Sciatic nerve (tissue), 2 donors: ENCODE results near the gene SMYD3. TPM values are rescaled to one million over a fixed set of nuclear protein-coding genes. Genes with fewer than 3 reads are reported as not detected.

Experiments
- ATAC-seq: fragments of 200-7000 bp; cut with Tn5 transposase; one replicate; pipeline ENCODE4 v1.9.1; 2020; ENCODE audit warnings: mild to moderate bottlenecking, moderate library complexity
- DNase-seq: peaks from one replicate; pipeline ENCODE4 v3.0.0-alpha.2; 2020; ENCODE audit warnings: low spot score
- intact Hi-C: fragments of 100-400 bp; cut with DNase I; formaldehyde crosslinking; loops from one replicate; pipeline ENCODE4 v1.14.2; 2022
- total RNA-seq: library from RNA; stranded (reverse); fragmentation: NEBNext Ultra II Directional; extraction: Animal tissue kit (Norgen Biotek cat#: 25700); gene quantifications from one replicate; pipeline ENCODE4 v1.2.1, GENCODE V29; 2021
- donor health status: DM: no; HTN: no; CAD: no.
- donor health status: DM: no; HTN: no; CAD: no.

Gene SMYD3
- total RNA-seq, 1 donor from 2014 or later: 27.7 TPM

DNA sequence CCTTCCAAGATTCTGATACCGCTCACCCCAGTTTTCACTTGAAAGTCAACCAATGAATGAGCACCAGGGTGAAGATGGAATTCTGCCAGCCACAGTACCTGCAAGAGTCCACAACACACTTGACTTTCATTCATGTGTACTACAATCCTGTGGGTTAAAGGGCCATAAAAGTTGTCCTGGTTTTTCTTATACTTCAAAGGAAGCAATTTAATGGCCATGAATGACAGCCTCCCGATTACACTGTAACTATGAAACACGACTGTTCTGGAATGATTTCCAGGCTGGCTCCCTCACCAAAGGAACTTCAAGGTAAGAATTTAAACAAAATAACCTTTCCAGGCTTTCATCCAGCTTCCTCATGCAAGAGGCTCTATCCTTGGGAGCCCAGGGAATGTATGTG lies 502.8 kb downstream of the SMYD3 start:
- ATAC-seq (no peak), DNase-seq (no peak)
- intact Hi-C loops: loop anchor here (10.0 kb wide), 1 partner anchor 850 kb away; the partner anchor contains the start of gene KIF26B

- intact Hi-C loops: loop anchor here (10.0 kb wide), 1 partner anchor 849 kb away; the partner anchor contains the start of gene KIF26B
- DNase-seq: no peak
- no peak for ATAC-seq
Observed at GRCh38 chr1:246003442-246003730, 503.7 kb downstream of the SMYD3 start.

DNA sequence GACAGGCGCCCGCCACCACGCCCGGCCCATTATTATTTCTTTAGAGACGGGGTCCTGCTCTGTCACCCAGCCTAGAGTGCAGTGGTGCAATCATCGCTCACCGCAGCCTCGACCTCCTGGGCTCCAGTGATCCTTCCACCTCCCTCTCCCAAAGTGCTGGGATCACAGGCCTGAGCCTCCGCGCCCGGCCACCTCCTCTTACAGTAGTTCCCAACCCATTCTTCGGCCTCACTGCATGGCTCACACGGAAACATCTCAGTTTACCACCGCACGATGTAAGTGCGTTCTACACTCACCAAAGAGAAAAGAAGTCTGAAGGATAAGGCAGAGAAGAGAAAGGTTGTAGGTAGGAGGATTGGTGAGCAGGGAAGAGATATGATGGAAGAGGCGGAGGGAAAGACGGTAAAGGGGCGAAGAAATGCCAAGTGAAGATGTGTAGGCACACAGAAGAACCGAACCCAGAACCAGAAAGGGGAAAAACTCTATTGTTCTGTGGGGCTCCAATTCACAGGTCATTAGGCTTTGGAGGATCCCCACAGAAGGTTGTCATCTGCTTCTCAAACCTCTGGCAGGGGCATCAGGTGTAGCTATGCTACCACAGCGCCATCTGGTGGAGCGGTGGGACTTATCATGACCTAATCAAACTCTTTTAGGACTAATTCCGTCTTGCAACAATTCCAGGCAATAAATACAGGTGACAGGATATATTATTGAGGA lies 504.2 kb downstream of the SMYD3 start:
- ATAC-seq (peak; percentile 71), DNase-seq (peak; percentile 92)
- intact Hi-C loops: loop anchor here (10.0 kb wide), 1 partner anchor 848 kb away; the partner anchor contains the start of gene KIF26B

GRCh38 chr1:246001837-246002230 lies 505.2 kb downstream of the SMYD3 start:
- no peak for DNase-seq

GRCh38 chr1:246001142-246001836 lies 505.8 kb downstream of the SMYD3 start:
- intact Hi-C loops: loop anchor here (10.0 kb wide), 1 partner anchor 846 kb away; the partner anchor contains the start of gene KIF26B
- DNase-seq: no peak
- no peak for ATAC-seq

More at GRCh38 chr1:246001837-246002230, 505.2 kb downstream of the SMYD3 start:
- intact Hi-C loops: loop anchor here (10.0 kb wide), 1 partner anchor 847 kb away; the partner anchor contains the start of gene KIF26B
- ATAC-seq: no peak

GRCh38 chr1:246000638-246001015 lies 506.5 kb downstream of the SMYD3 start:
- ATAC-seq (no peak), DNase-seq (no peak)
- intact Hi-C loops: loop anchor here (10.0 kb wide), 1 partner anchor 846 kb away; the partner anchor contains the start of gene KIF26B

GRCh38 chr1:245999697-246000637 lies 507.1 kb downstream of the SMYD3 start:
- DNase-seq: no peak
- intact Hi-C loops: loop anchor here (10.0 kb wide), 1 partner anchor 845 kb away; the partner anchor contains the start of gene KIF26B
- no peak for ATAC-seq

- intact Hi-C loops: no loop called here
- DNase-seq (no peak), ATAC-seq (no peak)
Observed at GRCh38 chr1:245997471-245998258, 509.4 kb downstream of the SMYD3 start.

- ATAC-seq: no peak
- intact Hi-C loops: no loop called here
Observed at GRCh38 chr1:245996811-245997210, 510.3 kb downstream of the SMYD3 start.

DNA sequence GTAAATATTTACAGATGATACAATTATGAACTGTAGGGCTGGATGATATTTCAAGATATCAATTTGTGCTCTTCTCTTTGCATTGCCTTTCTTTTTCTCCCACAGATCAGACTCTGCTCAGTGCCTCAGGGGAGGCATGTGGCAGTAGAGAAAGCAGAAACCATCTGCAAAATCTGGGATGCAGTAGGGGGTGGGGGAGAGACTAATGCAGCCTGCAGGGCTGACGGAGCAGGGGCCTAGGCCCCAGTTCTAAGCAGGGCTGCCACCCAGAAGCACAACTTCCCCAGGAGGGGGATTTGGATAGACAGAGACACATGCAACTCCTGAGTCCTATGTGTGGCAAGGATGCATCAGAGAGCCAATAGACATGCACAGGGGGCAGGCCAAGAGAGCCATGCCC lies 511.6 kb downstream of the SMYD3 start:
- DNase-seq (no peak), ATAC-seq (no peak)
- intact Hi-C loops: no loop called here

More at GRCh38 chr1:245996811-245997210, 510.3 kb downstream of the SMYD3 start:
- no peak for DNase-seq

GRCh38 chr1:245991266-245991665 lies 515.8 kb downstream of the SMYD3 start:
- DNase-seq (no peak), ATAC-seq (no peak)
- intact Hi-C loops: no loop called here

DNA sequence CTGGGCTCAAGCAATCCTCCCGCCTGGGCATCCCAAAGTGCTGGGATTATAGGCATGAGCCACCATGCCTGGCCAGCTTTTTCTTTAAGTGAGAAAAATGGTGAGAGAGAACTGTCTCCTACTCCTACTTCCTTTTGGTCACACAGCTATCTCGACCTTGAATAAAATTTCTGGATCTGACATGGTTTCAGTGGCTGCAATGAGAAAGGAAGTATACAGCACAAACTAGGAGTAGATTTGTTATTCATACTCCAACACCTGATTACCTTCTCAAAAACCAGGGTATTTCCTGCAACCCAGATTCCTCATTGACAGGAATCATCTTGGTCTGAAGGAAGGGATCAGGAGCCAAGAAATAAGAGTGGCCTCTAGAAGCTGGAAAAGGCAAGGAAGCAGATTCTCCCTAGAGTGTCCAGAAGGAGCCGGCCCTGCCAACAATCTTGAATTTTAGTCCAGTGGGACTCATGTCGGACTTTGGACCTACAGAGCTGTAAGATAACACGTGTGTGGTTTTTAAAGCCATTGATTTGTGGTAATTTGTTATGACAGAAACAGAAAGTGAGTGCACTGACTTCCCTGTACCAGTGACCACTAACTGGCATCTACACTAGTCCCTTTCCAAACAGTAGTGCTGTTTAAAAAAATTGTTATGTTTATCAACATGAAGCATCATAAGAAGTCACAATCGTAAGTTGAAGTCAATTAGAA lies 516.6 kb downstream of the SMYD3 start:
- DNase-seq (no peak), ATAC-seq (no peak)
- intact Hi-C loops: no loop called here

DNA sequence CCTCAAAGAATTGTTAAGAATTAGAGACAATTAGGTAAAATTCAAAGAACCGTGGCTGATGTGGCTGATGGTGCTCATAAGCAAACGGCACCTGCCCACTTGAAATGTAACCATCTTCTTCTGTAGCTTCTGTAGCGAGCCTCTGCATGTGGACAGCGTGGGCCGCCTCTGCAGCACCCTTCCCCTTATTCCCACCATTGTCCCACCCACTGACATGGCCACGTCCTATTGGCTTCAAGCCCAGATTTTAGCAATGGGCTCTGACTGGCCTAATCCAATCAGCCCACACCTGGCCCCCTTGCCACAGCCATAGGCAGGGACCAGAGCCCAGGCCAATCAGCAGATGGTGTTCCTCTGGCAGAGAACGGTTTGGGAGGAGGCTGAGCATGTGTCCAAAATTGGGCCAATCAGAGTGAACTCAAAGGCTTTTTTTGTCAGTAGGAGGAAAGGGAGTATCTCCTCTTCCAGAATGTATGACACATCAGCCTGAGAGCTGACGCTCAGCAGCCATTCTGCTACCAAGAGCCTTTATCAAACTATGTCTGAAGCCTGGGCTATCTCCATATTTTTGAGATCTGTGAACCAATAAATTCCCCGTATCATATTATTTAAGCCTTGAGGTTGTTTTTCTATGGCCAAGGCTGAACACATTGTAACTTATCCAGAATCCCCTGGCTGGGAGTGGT lies 518.5 kb downstream of the SMYD3 start:
- no peak for DNase-seq
- intact Hi-C loops: no loop called here
- no peak for ATAC-seq

GRCh38 chr1:245987997-245988392 lies 519.1 kb downstream of the SMYD3 start:
- intact Hi-C loops: no loop called here
- no peak for DNase-seq
- ATAC-seq: no peak

GRCh38 chr1:245987577-245987976 lies 519.5 kb downstream of the SMYD3 start:
- no peak for DNase-seq
- intact Hi-C loops: no loop called here
- no peak for ATAC-seq

- DNase-seq: no peak
- ATAC-seq: no peak
- intact Hi-C loops: no loop called here
Observed at GRCh38 chr1:245987219-245987545, 519.9 kb downstream of the SMYD3 start.

DNA sequence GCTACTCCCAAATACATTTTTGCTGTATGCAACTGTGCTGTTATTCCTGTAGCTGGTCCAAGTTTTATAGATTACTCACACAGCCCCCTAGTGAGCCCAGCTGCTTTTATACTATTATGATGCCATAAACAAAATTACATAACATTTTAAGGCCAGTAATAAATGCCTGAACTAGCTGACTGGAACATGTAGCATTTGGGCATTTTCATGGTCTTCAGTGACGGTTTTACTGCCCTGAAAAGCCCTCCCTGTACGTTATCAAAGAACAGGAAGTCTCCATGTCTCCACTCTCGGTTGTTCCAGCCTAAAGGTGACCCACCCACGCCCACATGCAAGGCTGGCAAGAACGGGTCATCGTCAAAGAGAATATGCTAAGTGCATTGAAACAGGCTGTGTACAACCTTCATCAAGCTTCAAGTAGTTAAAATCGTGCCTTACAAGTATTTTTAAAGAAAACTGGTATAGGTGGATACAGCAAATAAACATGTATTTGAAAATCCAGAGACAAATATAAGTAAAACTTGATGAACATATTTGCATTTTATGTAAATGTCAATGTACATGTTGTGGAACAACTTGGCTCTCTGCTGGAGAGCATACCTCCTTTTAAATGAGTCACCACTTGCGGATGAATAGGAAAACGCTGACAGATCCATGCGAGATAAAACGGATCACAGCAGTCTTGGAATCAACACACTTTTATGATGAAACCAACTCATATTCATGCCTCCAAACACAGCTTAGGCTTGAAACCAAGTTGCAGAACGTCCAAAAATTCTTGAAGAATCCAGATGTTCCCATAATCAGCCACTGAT lies 520.5 kb downstream of the SMYD3 start:
- no peak for DNase-seq
- ATAC-seq: no peak
- intact Hi-C loops: no loop called here
